ENCODE measurements around the gene HIF1AN. TPM values are rescaled to one million over a fixed set of nuclear protein-coding genes. Genes with fewer than 3 reads are reported as not detected.

The HIF1AN gene
- total RNA-seq, 6 experiments from 2014 or later = 58.2 to 65.2 (median 58.9) TPM

GRCh38 chr10:100535338-100535714, 417 bp upstream of the HIF1AN start:
- DNase-seq = no peak
- Mint-ChIP-seq H3K27ac (no peak overlapping the region), H3K27me3 (ENCODE audit: insufficient read depth) (no peaks in the 10 kb centered on the region; the same call in 1 of the 2 replicates), H3K9me3 (no peaks in the 10 kb centered on the region), H3K4me1 (ENCODE audit: low read depth) (peaks cover 2% of the 10 kb centered on the region), H3K4me3 (no peak overlapping the region), H3K36me3 (ENCODE audit: low read depth) (peaks cover 9% of the 10 kb centered on the region)
- TF ChIP-seq CTCF (IDR thresholded peaks at IDR 0.05) = no peak

GRCh38 chr10:100537475-100537874, 1.7 kb downstream of the HIF1AN start:
- H3K36me3 Mint-ChIP-seq (ENCODE audit: low read depth) = peaks cover 16% of the 10 kb centered on the region
- no peak for TF ChIP-seq CTCF (IDR thresholded peaks at IDR 0.05)
- no peak for DNase-seq
- no peaks in the 10 kb centered on the region; the same call in 1 of the 2 replicates for H3K27me3 Mint-ChIP-seq (ENCODE audit: insufficient read depth)
- H3K4me1 Mint-ChIP-seq (ENCODE audit: low read depth) = no peaks in the 10 kb centered on the region
- no peak overlapping the region; the same call in 1 of the 2 replicates for H3K4me3 Mint-ChIP-seq
- H3K9me3 Mint-ChIP-seq = no peaks in the 10 kb centered on the region
- no peak overlapping the region for H3K27ac Mint-ChIP-seq

GRCh38 chr10:100544950-100545349, 9.2 kb downstream of the HIF1AN start:
- Mint-ChIP-seq H3K27me3 (ENCODE audit: insufficient read depth) (no peaks in the 10 kb centered on the region), H3K9me3 (no peaks in the 10 kb centered on the region), H3K36me3 (ENCODE audit: low read depth) (peaks cover 49% of the 10 kb centered on the region), H3K4me3 (no peak overlapping the region), H3K4me1 (ENCODE audit: low read depth) (no peaks in the 10 kb centered on the region), H3K27ac (no peak overlapping the region)
- DNase-seq = no peak
- TF ChIP-seq CTCF (IDR thresholded peaks at IDR 0.05) = no peak

GRCh38 chr10:100551196-100551595, 15.5 kb downstream of the HIF1AN start:
- no peaks in the 10 kb centered on the region for H3K9me3 Mint-ChIP-seq
- no peak overlapping the region for H3K4me3 Mint-ChIP-seq
- no peak for DNase-seq
- no peaks in the 10 kb centered on the region for H3K4me1 Mint-ChIP-seq (ENCODE audit: low read depth)
- peaks cover 32% of the 10 kb centered on the region for H3K36me3 Mint-ChIP-seq (ENCODE audit: low read depth)
- no peak overlapping the region for H3K27ac Mint-ChIP-seq
- H3K27me3 Mint-ChIP-seq (ENCODE audit: insufficient read depth) = no peaks in the 10 kb centered on the region
- no peak for TF ChIP-seq CTCF (IDR thresholded peaks at IDR 0.05)

GRCh38 chr10:100551738-100552137, 16.0 kb downstream of the HIF1AN start:
- H3K4me3 Mint-ChIP-seq = no peak overlapping the region
- TF ChIP-seq CTCF (IDR thresholded peaks at IDR 0.05) = no peak
- no peak overlapping the region for H3K27ac Mint-ChIP-seq
- DNase-seq = no peak
- H3K4me1 Mint-ChIP-seq (ENCODE audit: low read depth) = no peaks in the 10 kb centered on the region
- H3K27me3 Mint-ChIP-seq (ENCODE audit: insufficient read depth) = no peaks in the 10 kb centered on the region
- no peaks in the 10 kb centered on the region for H3K9me3 Mint-ChIP-seq
- peaks cover 27% of the 10 kb centered on the region for H3K36me3 Mint-ChIP-seq (ENCODE audit: low read depth)

GRCh38 chr10:100553929-100554328, 18.2 kb downstream of the HIF1AN start:
- H3K36me3 Mint-ChIP-seq (ENCODE audit: low read depth) = peaks cover 14% of the 10 kb centered on the region; the same call in 1 of the 2 replicates
- H3K4me1 Mint-ChIP-seq (ENCODE audit: low read depth) = no peaks in the 10 kb centered on the region
- no peak overlapping the region for H3K27ac Mint-ChIP-seq
- no peak for TF ChIP-seq CTCF (IDR thresholded peaks at IDR 0.05)
- no peak for DNase-seq
- no peak overlapping the region for H3K4me3 Mint-ChIP-seq
- no peaks in the 10 kb centered on the region for H3K9me3 Mint-ChIP-seq
- H3K27me3 Mint-ChIP-seq (ENCODE audit: insufficient read depth) = no peaks in the 10 kb centered on the region
